ENCODE results near the gene PIEZO1.

DNA sequence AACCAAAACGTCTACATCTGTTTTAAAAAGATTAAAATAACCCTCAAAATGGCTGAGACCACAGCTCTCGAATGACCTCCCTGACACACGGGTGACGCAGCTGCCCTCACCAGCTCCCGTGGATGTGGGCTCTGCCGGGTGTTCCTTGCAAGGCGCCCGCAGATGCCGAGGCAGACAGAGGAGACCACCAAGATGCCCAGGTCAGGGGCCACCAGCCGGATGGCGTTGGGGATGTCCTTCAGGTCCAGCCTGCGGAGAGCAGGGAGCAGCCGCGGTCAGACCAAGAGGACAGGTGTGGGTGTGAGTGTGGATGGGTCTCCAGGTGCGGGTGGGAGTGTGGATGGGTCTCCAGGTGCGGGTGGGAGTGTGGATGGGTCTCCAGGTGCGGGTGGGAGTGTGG lies 43.7 kb downstream of the PIEZO1 start:
- no peak for TF ChIP-seq CTCF (conservative IDR thresholded peaks at IDR 0.05)
- no peak for TF ChIP-seq ZFX (IDR thresholded peaks at IDR 0.05)

All from C4-2B (cell line).